Panc1 (cell line): Measurements from ENCODE around the gene TTBK1. TPM values are rescaled to one million over a fixed set of nuclear protein-coding genes. Genes with fewer than 3 reads are reported as not detected.

Source experiments
- ATAC-seq: fragments of 200-7000 bp; cut with Tn5 transposase; 2 replicates; pipeline ENCODE4 v1.9.1; 2020; ENCODE audit warnings: mild to moderate bottlenecking, moderate library complexity
- BruUV-seq: library from RNA; stranded (reverse); fragments of 400-500 nt; replicated peaks from 2 replicates; lab custom pipeline; 2021; lab: Mats Ljungman, UMichigan
- CTCF ChIA-PET: fragments of 300-600 bp; sonication (Branson Sonifier 250); formaldehyde crosslinking; loops from one replicate; lab custom pipeline; 2022; ENCODE audit warnings: antibody characterized with exemption; lab: Charles Lee
- POLR2A ChIA-PET: fragments of 300-600 bp; sonication (Branson Sonifier 250); formaldehyde crosslinking; loops from one replicate; lab custom pipeline; 2022; ENCODE audit warnings: antibody characterized with exemption; lab: Charles Lee
- DNase-seq: peaks from one replicate; pipeline ENCODE4 v3.0.0-alpha.2; 2010; ENCODE audit warnings: low read depth, low spot score
- H3K27ac ChIP-seq: 2 replicates; pipeline ENCODE4 v1.5.1; 2011; ENCODE audit warnings: mild to moderate bottlenecking, low read length, inconsistent platforms
- H3K27me3 ChIP-seq: fragments of 200-500 bp; sonication (Bioruptor generic); 2 replicates; pipeline ENCODE4 v1.6.0; 2014; ENCODE audit warnings: low read length, inconsistent platforms; ENCODE audit not compliant: control insufficient read depth, insufficient read depth
- H3K36me3 ChIP-seq: fragments of 200-500 bp; sonication (Bioruptor generic); 2 replicates; pipeline ENCODE4 v1.5.1; 2014; ENCODE audit warnings: inconsistent platforms, mild to moderate bottlenecking, low read length, moderate library complexity; ENCODE audit not compliant: control insufficient read depth, insufficient read depth
- H3K4me1 ChIP-seq: 2 replicates; pipeline ENCODE4 v1.5.1; 2011; ENCODE audit warnings: inconsistent platforms, mild to moderate bottlenecking, low read length, moderate library complexity; ENCODE audit not compliant: control insufficient read depth, insufficient read depth
- H3K4me3 ChIP-seq, 2 experiments: 2 replicates each; pipeline ENCODE4 v1.5.1; 2011 to 2012; ENCODE audit warnings: low read depth in 2 of 2, low read length in 2 of 2, mild to moderate bottlenecking in 2 of 2, inconsistent platforms in 1 of 2, moderate library complexity in 1 of 2
- H3K9me3 ChIP-seq: fragments of 200-500 bp; sonication (Bioruptor generic); 2 replicates; pipeline ENCODE4 v1.5.1; 2014; ENCODE audit warnings: low read depth, mild to moderate bottlenecking, inconsistent platforms, low read length, moderate library complexity; ENCODE audit not compliant: control insufficient read depth, insufficient read depth
- POLR2AphosphoS5 ChIP-seq: IDR thresholded peaks from 2 replicates; pipeline ENCODE4 v1.6.1; 2012; ENCODE audit warnings: mild to moderate bottlenecking, low read depth, low read length, moderate library complexity
- SIN3A ChIP-seq: IDR thresholded peaks from 2 replicates; pipeline ENCODE4 v1.6.1; 2012; ENCODE audit warnings: low read depth, mild to moderate bottlenecking, low read length, moderate library complexity, borderline replicate concordance; ENCODE audit not compliant: insufficient read depth
- TCF7L2 ChIP-seq: IDR thresholded peaks from 2 replicates; pipeline ENCODE4 v1.6.1; 2011; ENCODE audit warnings: mild to moderate bottlenecking, low read depth, low read length, inconsistent platforms
- in situ Hi-C: cut with HindIII; loops from 2 replicates; pipeline ENCODE4 v1.10.0; 2016; ENCODE audit warnings: low sequenced_read_pairs, low pct_unique_long_range_greater_than_20kb
- intact Hi-C: fragments of 100-400 bp; cut with micrococcal nuclease; formaldehyde crosslinking; loops from one replicate; pipeline ENCODE4 v1.10.0; 2022; ENCODE audit not compliant: unreplicated experiment
- total RNA-seq: library from RNA; stranded (reverse); gene quantifications from one replicate; pipeline ENCODE4 v1.2.1, GENCODE V29; 2021; ENCODE audit not compliant: unreplicated experiment
- TF ChIP-seq, protein P1 (sequence below), 2 experiments: IDR thresholded peaks; 2 replicates each; pipeline ENCODE4 v1.6.1; 2011 to 2012; ENCODE audit warnings: low read depth in 2 of 2, control low read depth in 1 of 2, low read length in 1 of 2, mild to moderate bottlenecking in 1 of 2, moderate library complexity in 1 of 2; ENCODE audit not compliant: insufficient read depth in 1 of 2
- TF ChIP-seq, protein P2 (sequence below): fragments of 450-650 bp; IDR thresholded peaks from 2 replicates; pipeline ENCODE4 v1.5.1; 2017; ENCODE audit warnings: mild to moderate bottlenecking

The TTBK1 gene
- total RNA-seq, 1 experiment from 2014 or later, result 0.10 TPM

DNA sequence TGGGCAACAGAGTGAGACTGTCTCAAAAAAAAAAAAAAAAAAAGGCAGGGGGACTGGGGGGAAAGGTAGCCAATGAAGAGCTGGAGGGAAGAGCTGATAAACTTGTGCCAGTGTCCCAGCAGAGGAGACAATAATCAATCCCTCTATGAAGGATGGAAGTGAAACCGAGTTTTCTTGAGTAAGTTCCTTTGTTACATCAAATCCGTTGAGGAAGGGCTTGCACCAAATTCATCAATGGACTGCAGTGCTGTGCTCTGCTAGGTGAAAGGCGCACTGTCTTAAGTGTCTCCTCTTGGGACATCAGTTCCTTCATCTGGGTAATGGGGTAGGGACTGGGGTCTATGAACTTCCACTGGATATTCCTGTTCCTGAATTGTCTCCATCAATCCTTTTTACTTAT lies 68.4 kb downstream of the TTBK1 start:
- no peaks in the 10 kb centered on the region for H3K9me3 ChIP-seq
- CTCF ChIA-PET, result no interaction called here

DNA sequence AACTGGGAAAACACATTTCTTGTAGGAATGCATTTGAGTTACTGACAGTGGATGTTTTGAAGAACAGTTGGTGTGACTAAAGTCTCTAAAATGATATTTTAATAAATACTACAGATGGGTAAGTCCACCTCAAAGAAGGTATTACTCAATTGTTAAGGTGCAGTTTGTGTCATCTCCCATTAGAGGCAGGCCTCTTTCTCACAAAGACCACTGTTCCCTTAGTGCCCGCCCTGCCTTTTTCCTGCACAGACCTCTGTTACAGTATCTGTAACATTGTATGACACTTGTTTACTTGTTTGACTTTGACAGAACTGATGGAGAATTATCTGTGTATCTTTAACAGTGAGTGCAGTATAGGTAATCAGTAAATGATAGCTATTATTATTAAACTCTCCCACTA lies 70.5 kb downstream of the TTBK1 start:
- no peak overlapping the region for H3K4me3 ChIP-seq
- in situ Hi-C loops, result no loop called here
- H3K27me3 ChIP-seq, result peaks cover 13% of the 10 kb centered on the region; the same call in 1 of the 2 replicates
- BruUV-seq, result no TSS peak
- H3K27ac ChIP-seq, result no peak overlapping the region
- H3K9me3 ChIP-seq, result no peaks in the 10 kb centered on the region
- TF ChIP-seq, protein P1, sequence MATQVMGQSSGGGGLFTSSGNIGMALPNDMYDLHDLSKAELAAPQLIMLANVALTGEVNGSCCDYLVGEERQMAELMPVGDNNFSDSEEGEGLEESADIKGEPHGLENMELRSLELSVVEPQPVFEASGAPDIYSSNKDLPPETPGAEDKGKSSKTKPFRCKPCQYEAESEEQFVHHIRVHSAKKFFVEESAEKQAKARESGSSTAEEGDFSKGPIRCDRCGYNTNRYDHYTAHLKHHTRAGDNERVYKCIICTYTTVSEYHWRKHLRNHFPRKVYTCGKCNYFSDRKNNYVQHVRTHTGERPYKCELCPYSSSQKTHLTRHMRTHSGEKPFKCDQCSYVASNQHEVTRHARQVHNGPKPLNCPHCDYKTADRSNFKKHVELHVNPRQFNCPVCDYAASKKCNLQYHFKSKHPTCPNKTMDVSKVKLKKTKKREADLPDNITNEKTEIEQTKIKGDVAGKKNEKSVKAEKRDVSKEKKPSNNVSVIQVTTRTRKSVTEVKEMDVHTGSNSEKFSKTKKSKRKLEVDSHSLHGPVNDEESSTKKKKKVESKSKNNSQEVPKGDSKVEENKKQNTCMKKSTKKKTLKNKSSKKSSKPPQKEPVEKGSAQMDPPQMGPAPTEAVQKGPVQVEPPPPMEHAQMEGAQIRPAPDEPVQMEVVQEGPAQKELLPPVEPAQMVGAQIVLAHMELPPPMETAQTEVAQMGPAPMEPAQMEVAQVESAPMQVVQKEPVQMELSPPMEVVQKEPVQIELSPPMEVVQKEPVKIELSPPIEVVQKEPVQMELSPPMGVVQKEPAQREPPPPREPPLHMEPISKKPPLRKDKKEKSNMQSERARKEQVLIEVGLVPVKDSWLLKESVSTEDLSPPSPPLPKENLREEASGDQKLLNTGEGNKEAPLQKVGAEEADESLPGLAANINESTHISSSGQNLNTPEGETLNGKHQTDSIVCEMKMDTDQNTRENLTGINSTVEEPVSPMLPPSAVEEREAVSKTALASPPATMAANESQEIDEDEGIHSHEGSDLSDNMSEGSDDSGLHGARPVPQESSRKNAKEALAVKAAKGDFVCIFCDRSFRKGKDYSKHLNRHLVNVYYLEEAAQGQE (IDR thresholded peaks at IDR 0.05; ENCODE audit: insufficient read depth in 1 of 2, low read depth in 2 of 2, low read length in 1 of 2), result no peak
- TF ChIP-seq, protein P2, sequence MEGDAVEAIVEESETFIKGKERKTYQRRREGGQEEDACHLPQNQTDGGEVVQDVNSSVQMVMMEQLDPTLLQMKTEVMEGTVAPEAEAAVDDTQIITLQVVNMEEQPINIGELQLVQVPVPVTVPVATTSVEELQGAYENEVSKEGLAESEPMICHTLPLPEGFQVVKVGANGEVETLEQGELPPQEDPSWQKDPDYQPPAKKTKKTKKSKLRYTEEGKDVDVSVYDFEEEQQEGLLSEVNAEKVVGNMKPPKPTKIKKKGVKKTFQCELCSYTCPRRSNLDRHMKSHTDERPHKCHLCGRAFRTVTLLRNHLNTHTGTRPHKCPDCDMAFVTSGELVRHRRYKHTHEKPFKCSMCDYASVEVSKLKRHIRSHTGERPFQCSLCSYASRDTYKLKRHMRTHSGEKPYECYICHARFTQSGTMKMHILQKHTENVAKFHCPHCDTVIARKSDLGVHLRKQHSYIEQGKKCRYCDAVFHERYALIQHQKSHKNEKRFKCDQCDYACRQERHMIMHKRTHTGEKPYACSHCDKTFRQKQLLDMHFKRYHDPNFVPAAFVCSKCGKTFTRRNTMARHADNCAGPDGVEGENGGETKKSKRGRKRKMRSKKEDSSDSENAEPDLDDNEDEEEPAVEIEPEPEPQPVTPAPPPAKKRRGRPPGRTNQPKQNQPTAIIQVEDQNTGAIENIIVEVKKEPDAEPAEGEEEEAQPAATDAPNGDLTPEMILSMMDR, result no peak
- no peak for TF ChIP-seq TCF7L2
- no peak for TF ChIP-seq POLR2AphosphoS5
- TF ChIP-seq SIN3A, result no peak
- CTCF ChIA-PET, result interaction anchor here (0.7 kb wide), 1 partner anchor 114 kb away, joined by 3 read pairs; no protein-coding TSS in a partner anchor
- intact Hi-C loops, result no loop called here
- DNase-seq (no peak), ATAC-seq (no peak)
- H3K4me1 ChIP-seq, result no peaks in the 10 kb centered on the region
- no peaks in the 10 kb centered on the region for H3K36me3 ChIP-seq
- POLR2A ChIA-PET, result no interaction called here

More for the DNA sequence above, 68.4 kb downstream of the TTBK1 start:
- intact Hi-C loops, result no loop called here
- Histone ChIP-seq H3K36me3 (no peaks in the 10 kb centered on the region), H3K27me3 (peaks cover 4% of the 10 kb centered on the region; the same call in 1 of the 2 replicates), H3K27ac (no peak overlapping the region), H3K4me3 (no peak overlapping the region), H3K4me1 (no peaks in the 10 kb centered on the region)
- ATAC-seq (no peak), DNase-seq (no peak)
- TF ChIP-seq POLR2AphosphoS5, result no peak
- TF ChIP-seq, protein P2, result no peak
- TF ChIP-seq SIN3A, result no peak
- no peak for TF ChIP-seq TCF7L2
- TF ChIP-seq, protein P1 (IDR thresholded peaks at IDR 0.05; ENCODE audit: insufficient read depth in 1 of 2, low read depth in 2 of 2, low read length in 1 of 2), result no peak
- POLR2A ChIA-PET, result no interaction called here
- BruUV-seq, result no TSS peak
- in situ Hi-C loops, result no loop called here
